Activated CD8-positive, alpha-beta T cell treated with anti-CD3 and anti-CD28 coated beads, Interleukin-2, amount 10 ng/mL, durations not matched to agents 7 days and 5 days (primary cell): Measurements from ENCODE around the gene PLB1. TPM values are rescaled to one million over a fixed set of nuclear protein-coding genes. Genes with fewer than 3 reads are reported as not detected.

Experiments
- ATAC-seq: fragments of 150-1000 bp; cut with Tn5 transposase; one replicate; pipeline ENCODE4 v1.10.0; 2021; ENCODE audit warnings: moderate library complexity
- CTCF ChIA-PET: fragments of 350-600 bp; sonication (Branson Sonifier 250); formaldehyde crosslinking; loops from one replicate; lab custom pipeline; 2021; ENCODE audit warnings: antibody characterized with exemption; lab: Charles Lee
- POLR2A ChIA-PET: fragments of 350-600 bp; sonication (Branson Sonifier 250); formaldehyde crosslinking; loops from one replicate; lab custom pipeline; 2021; ENCODE audit warnings: antibody characterized with exemption; lab: Charles Lee
- DNase-seq: peaks from one replicate; pipeline ENCODE4 v3.0.0-alpha.2; 2020
- H3K27ac Mint-ChIP-seq: one replicate; pipeline ENCODE4 v1.8.0; 2021; ENCODE audit warnings: mild to moderate bottlenecking, mixed read lengths
- H3K27me3 Mint-ChIP-seq: one replicate; pipeline ENCODE4 v1.8.0; 2021; ENCODE audit warnings: low read depth, mixed read lengths
- H3K36me3 Mint-ChIP-seq: one replicate; pipeline ENCODE4 v1.8.0; 2021; ENCODE audit warnings: low read depth, mixed read lengths
- H3K4me1 Mint-ChIP-seq: one replicate; pipeline ENCODE4 v1.8.0; 2021; ENCODE audit warnings: low read depth, mixed read lengths
- H3K4me3 Mint-ChIP-seq: one replicate; pipeline ENCODE4 v1.8.0; 2021; ENCODE audit warnings: mild to moderate bottlenecking, mixed read lengths
- H3K9me3 Mint-ChIP-seq: one replicate; pipeline ENCODE4 v1.8.0; 2022; ENCODE audit warnings: mixed read lengths; ENCODE audit not compliant: insufficient read depth
- total RNA-seq, 2 experiments: library from RNA; stranded (reverse); gene quantifications; one replicate each; pipeline ENCODE4 v1.2.3, GENCODE V29; 2021

Gene PLB1
- total RNA-seq, 2 experiments from 2014 or later = 1.0 to 1.4 TPM

DNA sequence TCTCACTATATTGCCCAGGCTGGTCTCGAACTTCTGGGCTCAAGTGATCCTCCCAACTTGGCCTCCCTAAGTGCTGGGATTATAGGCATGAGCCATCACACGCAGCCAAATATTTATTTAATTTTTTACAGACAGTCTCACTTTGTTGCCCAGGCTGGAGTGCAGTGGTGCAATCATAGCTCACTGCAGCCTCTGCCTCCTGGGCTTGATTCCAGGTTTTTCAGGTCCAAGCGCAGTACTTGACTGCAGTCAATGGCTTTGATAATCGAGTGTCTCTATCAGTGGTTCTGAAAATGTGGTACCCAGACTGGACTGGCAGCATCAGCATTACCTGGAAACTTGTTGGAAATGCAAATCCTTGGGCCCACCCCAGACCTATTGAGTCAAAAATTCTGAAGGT is 63.1 kb downstream of the PLB1 start:
- ChIA-PET POLR2A (no interaction called here), CTCF (no interaction called here)
- ATAC-seq (no peak), DNase-seq (no peak)
- Mint-ChIP-seq H3K4me3 (no peak overlapping the region), H3K4me1 (peaks cover 8% of the 10 kb centered on the region), H3K36me3 (no peaks in the 10 kb centered on the region), H3K9me3 (no peaks in the 10 kb centered on the region), H3K27me3 (peaks cover 8% of the 10 kb centered on the region), H3K27ac (no peak overlapping the region)

DNA sequence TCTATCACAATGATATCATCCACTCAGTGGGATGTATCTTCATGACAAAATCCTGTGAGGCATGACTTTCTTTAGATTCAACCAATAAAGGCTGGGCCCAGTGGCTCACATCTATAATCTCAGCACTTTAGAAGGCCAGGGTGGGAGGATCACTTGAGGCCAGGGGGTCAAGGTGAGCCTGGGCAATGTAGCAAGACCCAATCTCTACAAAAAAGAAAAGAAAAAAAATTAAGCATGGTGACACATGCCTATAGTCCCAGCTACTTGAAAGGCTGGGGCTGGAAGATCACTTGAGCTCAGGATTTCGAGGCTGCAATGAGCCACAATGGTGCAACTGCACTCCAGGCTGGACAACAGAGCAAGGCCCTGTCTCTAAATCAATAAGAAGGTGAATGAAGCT is 68.0 kb downstream of the PLB1 start:
- DNase-seq (no peak), ATAC-seq (no peak)
- Mint-ChIP-seq H3K27me3 (peaks cover 2% of the 10 kb centered on the region), H3K4me3 (no peak overlapping the region), H3K36me3 (peaks cover 2% of the 10 kb centered on the region), H3K4me1 (peaks cover 29% of the 10 kb centered on the region), H3K27ac (no peak overlapping the region), H3K9me3 (no peaks in the 10 kb centered on the region)
- ChIA-PET CTCF (interaction anchor here (1.1 to 1.4 kb wide), 3 partner anchors 15 to 189 kb away, joined by 3 to 5 read pairs (median 3); no protein-coding TSS in a partner anchor), POLR2A (no interaction called here)

DNA sequence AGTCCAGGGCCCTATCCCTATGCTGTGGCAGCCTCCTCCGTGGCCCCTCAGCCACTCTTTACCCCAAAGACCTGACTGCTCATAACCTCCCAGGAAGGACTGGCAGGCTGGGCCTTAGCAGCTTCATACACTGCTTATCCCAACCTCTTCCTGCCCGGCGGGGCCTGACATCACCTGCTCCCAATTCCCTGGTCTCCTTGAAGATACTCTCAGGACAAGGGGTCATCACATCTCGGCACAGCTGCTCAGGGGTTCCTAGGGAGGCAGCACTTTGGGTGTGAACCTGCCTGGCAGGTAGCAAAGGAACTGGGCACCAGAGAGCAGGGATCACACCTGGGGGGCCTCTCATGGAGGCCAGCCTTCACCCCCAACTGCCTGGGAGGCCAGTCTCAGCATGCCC is 68.5 kb downstream of the PLB1 start:
- CTCF ChIA-PET = interaction anchor here (1.1 to 1.4 kb wide), 3 partner anchors 15 to 188 kb away, joined by 3 to 5 read pairs (median 3); no protein-coding TSS in a partner anchor
- Mint-ChIP-seq H3K27me3 (peaks cover 4% of the 10 kb centered on the region), H3K4me3 (no peak overlapping the region), H3K36me3 (peaks cover 5% of the 10 kb centered on the region), H3K27ac (no peak overlapping the region), H3K9me3 (no peaks in the 10 kb centered on the region), H3K4me1 (peaks cover 29% of the 10 kb centered on the region)
- no peak for ATAC-seq
- no peak for DNase-seq
- POLR2A ChIA-PET = no interaction called here

DNA sequence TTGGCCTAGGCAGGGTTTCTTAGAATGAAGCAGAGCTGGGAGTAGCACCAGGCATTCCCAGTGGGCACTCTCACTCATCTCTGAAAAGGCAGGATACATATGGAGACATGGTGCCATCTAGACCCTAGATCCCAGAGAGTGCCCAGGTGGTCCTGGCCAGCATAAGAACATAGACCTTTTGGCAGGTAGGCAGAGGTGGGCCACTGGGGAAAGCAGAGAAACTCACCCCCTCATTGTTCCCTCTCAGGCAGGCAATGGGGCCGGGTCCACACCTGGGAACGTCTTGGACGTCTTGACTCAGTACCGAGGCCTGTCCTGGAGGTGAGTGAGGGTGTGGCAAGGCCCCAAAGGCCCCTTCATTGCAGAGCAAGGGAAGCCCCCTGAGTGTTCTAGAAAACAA is 69.2 kb downstream of the PLB1 start:
- DNase-seq = no peak
- ChIA-PET POLR2A (no interaction called here), CTCF (interaction anchor here (1.1 to 4.9 kb wide), 4 partner anchors 14 to 244 kb away, joined by 3 to 62 read pairs (median 9); no protein-coding TSS in a partner anchor)
- no peak for ATAC-seq
- Mint-ChIP-seq H3K36me3 (peaks cover 6% of the 10 kb centered on the region), H3K9me3 (no peaks in the 10 kb centered on the region), H3K27ac (no peak overlapping the region), H3K4me1 (peaks cover 29% of the 10 kb centered on the region), H3K4me3 (no peak overlapping the region), H3K27me3 (peaks cover 4% of the 10 kb centered on the region)

DNA sequence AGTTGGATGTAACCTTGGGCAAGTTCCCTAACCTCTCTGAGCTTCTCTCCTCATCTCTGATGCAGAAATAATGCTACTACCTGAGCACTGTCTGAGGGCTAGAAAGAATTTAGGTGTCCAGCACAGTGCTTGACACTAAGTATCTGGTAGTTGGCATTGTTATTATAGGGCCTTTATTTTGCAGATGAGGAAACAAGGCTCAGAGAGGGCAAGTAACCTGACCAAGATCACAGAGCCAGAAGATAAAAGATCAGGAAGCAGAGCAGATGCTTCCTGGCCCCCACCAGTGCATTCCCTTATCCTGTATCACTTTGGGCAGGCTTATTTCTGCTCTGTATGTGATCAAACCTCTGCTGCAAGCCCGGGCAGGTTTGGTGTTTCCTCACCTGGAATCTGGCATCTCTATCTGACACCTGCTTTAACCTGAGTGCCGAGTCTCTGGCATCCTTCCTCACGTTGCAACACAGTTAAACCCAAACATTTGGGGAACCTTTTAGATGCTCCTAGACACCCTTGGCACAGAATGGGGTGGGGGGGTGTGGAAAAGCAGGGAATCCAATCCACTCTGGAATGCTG is 69.9 kb downstream of the PLB1 start:
- POLR2A ChIA-PET = interaction anchor here (0.7 to 1.3 kb wide), 6 partner anchors 11 to 444 kb away, joined by 3 to 10 read pairs (median 5); partner anchors contain the start of genes PPP1CB and TRMT61B
- no peak for DNase-seq
- H3K9me3 Mint-ChIP-seq = peaks cover 2% of the 10 kb centered on the region
- H3K27ac Mint-ChIP-seq = no peak overlapping the region
- H3K27me3 Mint-ChIP-seq = peaks cover 4% of the 10 kb centered on the region
- peaks cover 8% of the 10 kb centered on the region for H3K36me3 Mint-ChIP-seq
- CTCF ChIA-PET = interaction anchor here (0.6 to 4.9 kb wide), 36 partner anchors 8 to 327 kb away, joined by 3 to 62 read pairs (median 5); partner anchors contain the start of gene PPP1CB
- ATAC-seq = no peak
- peak overlapping the region; percentile 85 for H3K4me3 Mint-ChIP-seq
- peaks cover 29% of the 10 kb centered on the region for H3K4me1 Mint-ChIP-seq

DNA sequence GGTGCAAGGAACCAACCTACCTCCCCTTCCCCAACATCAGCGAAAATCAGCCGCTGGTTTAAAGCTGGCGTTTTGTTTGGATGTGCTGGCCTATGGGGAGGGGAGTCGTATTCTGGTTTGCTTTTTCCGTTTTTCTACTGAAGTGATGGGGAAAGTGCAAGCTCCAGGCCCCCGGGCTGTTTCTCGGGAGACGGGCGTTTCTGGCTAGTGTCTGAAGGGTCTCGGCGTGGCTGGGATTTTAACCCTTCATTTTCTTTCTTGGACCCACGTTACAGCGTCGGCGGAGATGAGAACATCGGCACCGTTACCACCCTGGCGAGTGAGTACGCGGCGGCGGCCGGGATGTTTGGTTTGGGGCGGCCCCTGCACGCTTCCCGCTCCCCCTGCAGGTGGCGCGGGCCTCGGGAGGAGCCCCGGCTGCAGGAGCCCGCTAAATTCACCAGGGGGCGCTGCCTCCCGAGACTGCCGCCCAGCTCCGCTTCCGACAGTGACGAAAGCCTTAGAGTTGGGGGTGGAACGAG is 70.7 kb downstream of the PLB1 start:
- H3K4me3 Mint-ChIP-seq = peak overlapping the region; percentile 85
- H3K27me3 Mint-ChIP-seq = peaks cover 8% of the 10 kb centered on the region
- POLR2A ChIA-PET = interaction anchor here (0.9 to 1.3 kb wide), 6 partner anchors 12 to 304 kb away, joined by 4 to 10 read pairs (median 5); partner anchors contain the start of genes PPP1CB and TRMT61B
- H3K27ac Mint-ChIP-seq = peak overlapping the region; percentile 87
- H3K4me1 Mint-ChIP-seq = peaks cover 29% of the 10 kb centered on the region
- peaks cover 8% of the 10 kb centered on the region for H3K9me3 Mint-ChIP-seq
- CTCF ChIA-PET = interaction anchor here (0.6 to 4.9 kb wide), 44 partner anchors 8 to 326 kb away, joined by 3 to 62 read pairs (median 4); partner anchors contain the start of gene PPP1CB
- H3K36me3 Mint-ChIP-seq = peaks cover 9% of the 10 kb centered on the region
- peak; percentile 92 for DNase-seq
- peak; percentile 98 for ATAC-seq

DNA sequence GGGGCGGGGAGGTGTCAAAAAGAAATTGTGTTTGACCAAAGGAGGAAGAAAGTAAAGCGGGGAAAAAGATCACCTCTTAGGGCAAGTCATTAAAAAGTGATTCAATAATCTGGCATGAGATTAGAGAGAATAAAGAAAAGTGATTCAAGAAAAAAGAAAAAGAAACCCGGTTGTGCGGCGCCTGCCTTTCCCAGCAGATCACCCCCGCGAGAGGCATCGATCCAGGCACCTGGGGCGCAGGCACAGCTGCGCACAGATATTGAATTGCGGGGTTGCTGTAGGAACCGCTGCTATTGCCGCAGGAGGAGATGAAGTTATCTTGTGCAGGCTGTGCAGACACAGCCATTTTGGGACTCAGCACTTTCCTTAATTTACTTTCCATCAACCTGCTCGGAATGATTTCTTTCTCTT is 71.2 kb downstream of the PLB1 start:
- Mint-ChIP-seq H3K9me3 (peaks cover 12% of the 10 kb centered on the region), H3K36me3 (peaks cover 9% of the 10 kb centered on the region), H3K27ac (peak overlapping the region; percentile 87), H3K27me3 (peaks cover 13% of the 10 kb centered on the region), H3K4me1 (peaks cover 29% of the 10 kb centered on the region), H3K4me3 (peak overlapping the region; percentile 85)
- DNase-seq (peak; percentile 44), ATAC-seq (peak; percentile 44)
- CTCF ChIA-PET = interaction anchor here (0.8 to 4.9 kb wide), 37 partner anchors 9 to 325 kb away, joined by 3 to 62 read pairs (median 5); partner anchors contain the start of gene PPP1CB
- POLR2A ChIA-PET = interaction anchor here (0.9 to 1.3 kb wide), 5 partner anchors 12 to 303 kb away, joined by 4 to 10 read pairs (median 5); partner anchors contain the start of gene TRMT61B

DNA sequence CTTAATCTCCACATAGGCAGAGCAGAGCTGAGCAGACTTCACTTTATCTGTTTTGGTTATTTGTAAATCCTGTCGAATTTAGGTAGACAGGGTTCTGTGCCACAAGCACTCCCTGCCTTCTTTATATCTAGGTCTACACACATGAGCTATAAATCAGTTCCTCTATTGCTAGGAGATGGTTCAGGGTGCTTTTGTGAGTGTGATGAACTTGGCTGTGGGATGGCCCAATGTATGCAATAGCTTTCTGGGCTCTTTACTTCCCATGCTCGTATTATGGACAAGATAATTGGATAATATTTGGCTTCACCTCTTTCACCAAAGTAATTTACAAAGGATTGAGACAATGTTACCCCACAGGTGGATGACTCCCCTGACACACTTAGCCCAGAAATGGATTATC is 72.2 kb downstream of the PLB1 start:
- ChIA-PET CTCF (interaction anchor here (1.0 to 4.9 kb wide), 12 partner anchors 12 to 602 kb away, joined by 3 to 62 read pairs (median 8); partner anchors contain the start of gene PPP1CB), POLR2A (interaction anchor here (0.7 kb wide), 1 partner anchor 161 kb away, joined by 3 read pairs; no protein-coding TSS in a partner anchor)
- Mint-ChIP-seq H3K36me3 (peaks cover 9% of the 10 kb centered on the region), H3K4me1 (peaks cover 24% of the 10 kb centered on the region), H3K4me3 (peak overlapping the region; percentile 85), H3K27me3 (peaks cover 17% of the 10 kb centered on the region), H3K9me3 (peaks cover 12% of the 10 kb centered on the region), H3K27ac (no peak overlapping the region)
- no peak for ATAC-seq
- no peak for DNase-seq

DNA sequence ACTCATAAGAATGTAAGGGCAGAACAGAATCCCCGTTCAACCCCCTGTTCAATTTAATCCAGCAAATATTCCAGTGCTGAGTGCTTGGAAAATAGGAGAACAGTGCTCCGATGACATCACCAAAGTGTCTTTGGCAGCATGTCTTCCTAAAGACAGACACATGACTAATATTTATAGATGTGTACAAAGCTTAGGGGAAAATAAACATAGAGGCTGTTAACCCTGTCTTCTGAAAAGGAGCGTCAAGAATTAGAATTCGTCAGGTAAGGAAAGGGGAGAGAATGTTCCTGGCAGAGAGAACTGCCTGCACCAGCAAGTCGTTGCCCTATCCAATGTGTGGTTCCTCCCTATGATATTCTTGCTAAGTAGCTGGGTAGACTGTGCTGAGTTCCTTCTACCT is 72.7 kb downstream of the PLB1 start:
- ChIA-PET POLR2A (interaction anchor here (0.9 kb wide), 1 partner anchor 301 kb away, joined by 3 read pairs; the partner anchor contains the start of gene TRMT61B), CTCF (interaction anchor here (1.0 to 4.9 kb wide), 8 partner anchors 11 to 603 kb away, joined by 3 to 62 read pairs (median 14); partner anchors contain the start of gene PPP1CB)
- ATAC-seq (no peak), DNase-seq (no peak)
- Mint-ChIP-seq H3K4me1 (peaks cover 22% of the 10 kb centered on the region), H3K36me3 (peaks cover 9% of the 10 kb centered on the region), H3K27ac (no peak overlapping the region), H3K9me3 (peaks cover 12% of the 10 kb centered on the region), H3K27me3 (peaks cover 18% of the 10 kb centered on the region), H3K4me3 (no peak overlapping the region)

DNA sequence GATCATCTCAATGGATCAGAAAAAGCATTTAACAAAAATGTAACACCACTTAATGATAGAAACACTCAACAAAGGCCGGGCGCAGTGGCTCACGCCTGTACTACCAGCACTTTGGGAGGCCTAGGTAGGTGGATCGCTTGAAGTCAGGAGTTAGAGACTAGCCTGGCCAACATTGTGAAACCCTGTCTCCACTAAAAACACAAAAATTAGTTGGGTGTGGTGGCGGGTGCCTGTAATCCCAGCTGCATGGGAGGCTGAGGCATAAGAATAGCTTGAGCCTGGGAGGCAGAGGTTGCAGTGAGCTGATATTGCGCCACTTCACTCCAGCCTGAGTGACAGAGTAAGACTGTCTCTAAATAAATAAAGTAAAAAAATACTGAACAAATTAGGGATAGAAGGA is 74.6 kb downstream of the PLB1 start:
- ChIA-PET CTCF (no interaction called here), POLR2A (no interaction called here)
- Mint-ChIP-seq H3K9me3 (peaks cover 12% of the 10 kb centered on the region), H3K27ac (no peak overlapping the region), H3K27me3 (peaks cover 18% of the 10 kb centered on the region), H3K4me1 (peaks cover 20% of the 10 kb centered on the region), H3K36me3 (peaks cover 9% of the 10 kb centered on the region), H3K4me3 (no peak overlapping the region)
- no peak for ATAC-seq
- no peak for DNase-seq

DNA sequence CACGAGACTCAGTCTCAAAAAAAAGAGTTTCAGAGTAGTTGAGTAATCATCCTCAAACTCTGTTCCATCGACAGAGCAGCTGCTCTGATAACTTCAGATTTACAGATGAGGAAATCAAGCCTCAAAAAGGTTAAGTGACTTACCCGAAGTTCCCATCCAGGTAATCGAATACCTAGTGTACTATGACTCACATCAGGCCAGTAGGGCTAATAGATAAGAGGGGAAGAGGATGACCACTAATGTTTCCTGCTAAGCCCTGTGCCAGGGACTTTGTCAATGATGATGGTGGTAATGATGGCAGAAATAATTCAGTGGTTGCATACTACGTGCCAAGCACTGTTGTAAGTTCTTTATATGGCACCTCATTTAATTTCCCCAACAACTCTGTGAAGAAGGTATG is 80.9 kb downstream of the PLB1 start:
- Mint-ChIP-seq H3K36me3 (no peaks in the 10 kb centered on the region), H3K4me3 (no peak overlapping the region), H3K4me1 (peaks cover 5% of the 10 kb centered on the region), H3K27me3 (peaks cover 12% of the 10 kb centered on the region), H3K27ac (no peak overlapping the region), H3K9me3 (peaks cover 3% of the 10 kb centered on the region)
- CTCF ChIA-PET = interaction anchor here (1.6 kb wide), 1 partner anchor 10 kb away, joined by 4 read pairs; no protein-coding TSS in a partner anchor
- DNase-seq (no peak), ATAC-seq (no peak)
- POLR2A ChIA-PET = no interaction called here
